A549 (cell line): Measurements from ENCODE around the gene MAN1A2. TPM values are rescaled to one million over a fixed set of nuclear protein-coding genes. Genes with fewer than 3 reads are reported as not detected.

Source experiments
- ATAC-seq, 2 experiments: fragments of 200-7000 bp in 1 of 2; fragments of >200 bp in 1 of 2; cut with Nextera tagmentation in 1 of 2; cut with Tn5 transposase in 1 of 2; 3 replicates each; pipeline versions ENCODE4 v1.8.0 to v1.9.1; 2018 to 2020; ENCODE audit warnings: mild to moderate bottlenecking in 1 of 2, moderate library complexity in 1 of 2
- CTCF ChIA-PET: fragments of 300-600 bp; sonication (Branson Sonifier 250); formaldehyde crosslinking; extraction: SDS; loops from one replicate; lab custom pipeline; 2021; ENCODE audit warnings: antibody characterized with exemption, inconsistent platforms; lab: Yijun Ruan, JAX
- POLR2A ChIA-PET: fragments of 350-600 bp; formaldehyde crosslinking; extraction: SDS; loops from one replicate; lab custom pipeline; 2021; ENCODE audit warnings: antibody characterized with exemption, inconsistent platforms; lab: Yijun Ruan, JAX
- DNase-seq, 2 experiments: peaks; one replicate each; pipeline versions ENCODE4 v3.0.0 to v3.0.0-alpha.2; 2011 to 2016; ENCODE audit warnings: low read depth in 1 of 2, low spot score in 1 of 2
- FAIRE-seq: peaks from 2 replicates; lab custom pipeline; 2011; peaks lifted over from hg19 to GRCh38; lab: Jason Lieb, UNC
- H3K27ac ChIP-seq, 2 experiments: fragments of >200 bp; sonication (Bioruptor Twin); formaldehyde crosslinking; 3 replicates each; pipeline ENCODE4 v1.5.1; 2016 to 2017
- H3K4me1 ChIP-seq: fragments of >200 bp; sonication (Bioruptor Twin); formaldehyde crosslinking; 3 replicates; pipeline ENCODE4 v1.6.1; 2016
- H3K4me2 ChIP-seq: fragments of >200 bp; sonication (Bioruptor Twin); formaldehyde crosslinking; 3 replicates; pipeline ENCODE4 v1.6.1; 2016
- H3K4me3 ChIP-seq: fragments of >200 bp; sonication (Bioruptor Twin); formaldehyde crosslinking; 3 replicates; pipeline ENCODE4 v1.5.1; 2016
- H3K9me3 ChIP-seq: fragments of >200 bp; sonication (Bioruptor Twin); formaldehyde crosslinking; 3 replicates; pipeline ENCODE4 v1.6.1; 2016
- EP300 ChIP-seq, 2 experiments: fragments of >200 bp; sonication (Bioruptor Twin); formaldehyde crosslinking; IDR thresholded peaks; 2 replicates in 1 of 2; 3 replicates in 1 of 2; pipeline ENCODE4 v1.6.1; 2016 to 2017
- FOSB ChIP-seq: fragments of 250-450 bp; sonication (Bioruptor Pico); IDR thresholded peaks from 2 replicates; pipeline ENCODE4 v1.5.0; 2020; ENCODE audit warnings: mild to moderate bottlenecking, moderate library complexity
- HDAC2 ChIP-seq: fragments of 200-600 bp; sonication (generic); IDR thresholded peaks from 2 replicates; pipeline ENCODE4 v1.6.1; 2016
- HEYL ChIP-seq: fragments of 250-450 bp; sonication (Bioruptor Pico); IDR thresholded peaks from 2 replicates; pipeline ENCODE4 v1.8.0; 2021; ENCODE audit warnings: mild to moderate bottlenecking, moderate library complexity
- HOXB13 ChIP-seq: fragments of 250-450 bp; sonication (Bioruptor Pico); IDR thresholded peaks from 2 replicates; pipeline ENCODE4 v1.5.0; 2020; ENCODE audit warnings: low read depth, mild to moderate bottlenecking, moderate library complexity
- JUN ChIP-seq, 2 experiments: fragments of >200 bp; sonication (Bioruptor Twin); formaldehyde crosslinking; IDR thresholded peaks; 2 replicates in 1 of 2; 3 replicates in 1 of 2; pipeline ENCODE4 v1.6.1; 2016 to 2017
- JUNB ChIP-seq: fragments of >200 bp; sonication (Bioruptor Twin); formaldehyde crosslinking; IDR thresholded peaks from 2 replicates; pipeline ENCODE4 v1.6.1; 2016
- MAFK ChIP-seq: fragments of 450-650 bp; IDR thresholded peaks from 2 replicates; pipeline ENCODE4 v1.6.1; 2014; ENCODE audit not compliant: partially characterized antibody
- MAZ ChIP-seq: fragments of 150-350 bp; IDR thresholded peaks from 2 replicates; pipeline ENCODE4 v1.6.1; 2014; ENCODE audit warnings: antibody characterized with exemption, low read depth, low read length, borderline replicate concordance
- NFE2L2 ChIP-seq: fragments of 150-350 bp; conservative IDR thresholded peaks from 2 replicates; pipeline ENCODE4 v1.6.1; 2014; ENCODE audit warnings: low read length
- PHF8 ChIP-seq: fragments of 200-600 bp; sonication (generic); IDR thresholded peaks from 2 replicates; pipeline ENCODE4 v1.6.1; 2016; ENCODE audit warnings: low read depth, mild to moderate bottlenecking, antibody characterized with exemption, moderate library complexity, borderline replicate concordance
- RAD21 ChIP-seq, 2 experiments: fragments of >200 bp in 1 of 2; sonication (Bioruptor Twin) in 1 of 2; formaldehyde crosslinking in 1 of 2; IDR thresholded peaks in 1 of 2; conservative IDR thresholded peaks in 1 of 2; 2 replicates in 1 of 2; 3 replicates in 1 of 2; pipeline ENCODE4 v1.6.1; 2012 to 2018; ENCODE audit warnings: inconsistent platforms in 1 of 2
- RNF2 ChIP-seq: fragments of 200-600 bp; sonication (generic); IDR thresholded peaks from 2 replicates; pipeline ENCODE4 v1.6.1; 2016; ENCODE audit warnings: low read depth, mild to moderate bottlenecking, antibody characterized with exemption, moderate library complexity, borderline replicate concordance
- TFCP2L1 ChIP-seq: fragments of 250-450 bp; sonication (Bioruptor Pico); IDR thresholded peaks from 2 replicates; pipeline ENCODE4 v1.5.0; 2021; ENCODE audit warnings: mild to moderate bottlenecking
- WGBS: methylation state at CpG from one replicate; pipeline ENCODE4 v1.1.6; 2017; ENCODE audit errors: missing lambda C conversion rate; 5-methylcytosine and 5-hydroxymethylcytosine counted together
- polyA plus RNA-seq, 4 experiments: library from polyadenylated mRNA; depleted of rRNA in 3 of 4; stranded (reverse); fragments of >200 nt; fragmentation: RNase III in 1 of 4; extraction: RNeasy Plus Mini Kit Qiagen cat#74134 plus additional on column Dnase treatment in 1 of 4; gene quantifications; 2 replicates in 3 of 4; 3 replicates in 1 of 4; pipeline ENCODE4 v1.2.3, GENCODE V29; 2011 to 2017
- TF ChIP-seq, protein P1 (sequence below): IDR thresholded peaks from 2 replicates; pipeline ENCODE4 v1.6.1; 2012
- TF ChIP-seq, protein P2 (sequence below): fragments of 150-350 bp; IDR thresholded peaks from 2 replicates; pipeline ENCODE4 v1.6.1; 2014; ENCODE audit warnings: low read depth, mild to moderate bottlenecking, low read length
- TF ChIP-seq, protein P3 (sequence below): fragments of 250-450 bp; sonication (Bioruptor Pico); IDR thresholded peaks from 2 replicates; pipeline ENCODE4 v1.5.0; 2020; ENCODE audit warnings: low read depth, mild to moderate bottlenecking, moderate library complexity
- TF ChIP-seq, protein P4 (sequence below): IDR thresholded peaks from 2 replicates; pipeline ENCODE4 v1.6.1; 2012

The MAN1A2 gene
- polyA plus RNA-seq, 2 of the 4 experiments (the other 2 are of a cell fraction) = 10.2 to 18.7 TPM

DNA sequence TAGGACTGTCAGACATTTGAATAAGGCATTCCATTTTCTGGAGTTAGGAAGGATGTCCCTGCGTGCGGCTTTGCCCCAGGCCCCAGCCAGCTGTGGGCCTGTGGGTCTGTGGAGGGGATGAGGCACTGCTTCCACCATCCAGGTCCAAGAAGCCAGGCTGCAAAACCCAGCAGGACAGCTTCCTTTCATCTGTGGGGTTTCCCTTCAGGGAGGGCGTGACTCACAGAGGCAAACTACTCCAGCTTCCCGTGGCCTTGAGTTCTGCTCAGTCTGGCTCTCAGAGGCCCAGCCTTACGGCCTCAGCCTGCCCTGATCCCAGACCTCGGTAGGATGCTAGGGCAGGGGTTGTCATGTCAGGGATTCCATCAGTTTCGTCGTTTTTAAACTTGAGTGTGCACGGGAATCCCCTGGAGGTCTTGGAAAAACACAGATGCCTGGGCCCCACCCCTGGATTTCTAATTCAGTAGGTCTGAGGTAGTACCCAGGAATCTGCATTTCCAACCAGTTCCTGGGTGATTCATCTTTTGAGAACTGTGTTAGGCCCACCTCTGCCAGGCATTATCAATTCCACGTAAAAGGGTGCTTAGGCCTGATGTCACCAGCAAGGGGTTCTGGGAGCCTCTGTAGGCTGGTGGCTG, 206.3 kb downstream of the MAN1A2 start:
- TF ChIP-seq RNF2 (no peak), MAFK (no peak), JUNB (no peak)
- H3K4me1 ChIP-seq = no peaks in the 10 kb centered on the region
- POLR2A ChIA-PET = no interaction called here
- H3K27ac ChIP-seq = no peak overlapping the region
- H3K4me3 ChIP-seq = no peak overlapping the region
- ATAC-seq (no peak), DNase-seq (no peak), FAIRE-seq (no peak)
- H3K9me3 ChIP-seq = no peaks in the 10 kb centered on the region
- H3K4me2 ChIP-seq = no peak overlapping the region
- CTCF ChIA-PET = interaction anchor here (0.6 kb wide), 1 partner anchor 303 kb away, joined by 3 read pairs; no protein-coding TSS in a partner anchor
- WGBS = 92% methylated on average over 6 of the region's 10 CpGs

DNA sequence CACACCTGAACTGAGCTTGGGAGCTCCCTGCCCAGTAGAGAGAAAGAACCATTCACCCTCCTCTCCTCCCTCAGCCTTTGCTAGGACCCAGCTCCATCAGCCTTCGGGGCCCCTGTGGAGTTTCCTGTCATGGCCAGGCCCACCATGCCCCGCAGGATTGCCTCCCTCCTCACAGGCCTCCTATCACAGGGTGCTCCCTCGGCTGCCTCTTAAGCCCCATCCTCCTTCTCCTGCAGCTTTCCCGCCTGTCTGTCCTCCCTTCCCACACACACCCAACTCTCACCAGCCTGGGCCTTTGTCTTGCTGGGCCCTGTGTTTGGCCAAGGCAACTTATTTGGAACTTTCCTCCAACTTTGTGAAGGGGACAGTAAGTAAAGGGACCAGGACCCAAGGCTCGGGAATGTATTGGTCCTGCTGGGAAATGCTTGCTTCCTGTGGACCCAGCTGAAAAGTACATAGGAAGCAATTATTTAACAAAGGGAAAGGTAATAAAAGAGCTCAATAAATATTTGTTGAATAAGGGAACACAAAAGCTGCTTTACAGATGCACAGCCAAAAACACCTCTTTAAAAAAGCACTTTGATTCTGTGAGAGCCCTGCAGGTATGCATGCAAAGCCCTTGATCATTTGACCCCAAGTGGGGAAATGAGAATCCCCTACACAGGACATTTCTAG, 207.0 kb downstream of the MAN1A2 start:
- H3K4me3 ChIP-seq = no peak overlapping the region
- no peaks in the 10 kb centered on the region for H3K9me3 ChIP-seq
- no peak for ATAC-seq
- TF ChIP-seq JUN (IDR thresholded peaks at IDR 0.05) (no peak), PHF8 (no peak), MAFK (no peak), FOSB (no peak)
- TF ChIP-seq, protein P1, sequence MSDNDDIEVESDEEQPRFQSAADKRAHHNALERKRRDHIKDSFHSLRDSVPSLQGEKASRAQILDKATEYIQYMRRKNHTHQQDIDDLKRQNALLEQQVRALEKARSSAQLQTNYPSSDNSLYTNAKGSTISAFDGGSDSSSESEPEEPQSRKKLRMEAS = no peak
- H3K27ac ChIP-seq = no peak overlapping the region
- no peak for FAIRE-seq
- CTCF ChIA-PET = interaction anchor here (1.1 kb wide), 1 partner anchor 180 kb away, joined by 4 read pairs; no protein-coding TSS in a partner anchor
- no peak overlapping the region for H3K4me2 ChIP-seq
- POLR2A ChIA-PET = no interaction called here
- H3K4me1 ChIP-seq = no peaks in the 10 kb centered on the region
- DNase-seq = no peak
- 72% methylated on average over 5 of the region's 5 CpGs for WGBS

DNA sequence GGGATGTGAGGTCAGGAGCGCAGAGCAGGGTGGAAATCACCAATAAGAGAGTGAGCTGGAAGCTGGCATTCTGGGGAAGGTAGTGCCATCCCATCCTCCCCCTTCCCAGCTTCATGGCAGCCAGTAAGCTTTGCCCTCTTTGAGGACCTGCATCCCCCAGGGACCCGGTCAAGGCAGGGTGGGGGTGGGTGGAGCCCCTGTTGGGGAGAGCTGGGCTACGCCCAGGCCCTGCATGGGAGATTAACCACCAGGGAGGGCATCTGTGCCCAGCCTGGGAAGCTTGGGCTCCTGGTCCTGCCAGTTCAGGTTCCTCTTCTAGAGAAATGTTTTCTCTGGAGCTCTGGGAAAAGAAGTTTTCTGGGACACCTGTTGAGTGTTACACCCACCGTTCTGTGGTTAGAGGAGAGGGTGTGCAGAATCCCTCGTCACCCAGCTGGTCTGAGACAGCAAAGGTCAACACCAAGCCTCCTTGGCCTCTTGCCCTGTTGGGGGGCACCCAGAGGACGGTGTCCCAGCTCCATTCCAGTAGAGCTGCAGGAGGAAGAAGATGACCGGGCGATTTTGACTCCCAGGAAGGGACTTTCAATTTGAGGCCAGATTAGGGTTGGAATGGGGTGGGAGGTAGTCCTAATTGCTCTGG, 208.5 kb downstream of the MAN1A2 start:
- 70% methylated on average over 3 of the region's 8 CpGs for WGBS
- CTCF ChIA-PET = interaction anchor here (1.0 to 1.1 kb wide), 2 partner anchors 11 to 320 kb away, joined by 3 read pairs; no protein-coding TSS in a partner anchor
- no peaks in the 10 kb centered on the region for H3K9me3 ChIP-seq

More for the DNA sequence above, 208.5 kb downstream of the MAN1A2 start:
- ATAC-seq (no peak), DNase-seq (no peak)
- no peak for TF ChIP-seq TFCP2L1 (CRISPR knock-in tag)
- TF ChIP-seq JUN (IDR thresholded peaks at IDR 0.05) = no peak
- no peak for TF ChIP-seq NFE2L2
- TF ChIP-seq RNF2 = no peak
- TF ChIP-seq HOXB13 = no peak
- no peak for TF ChIP-seq MAZ
- no peak for TF ChIP-seq HEYL (CRISPR knock-in tag)
- TF ChIP-seq, protein P2, sequence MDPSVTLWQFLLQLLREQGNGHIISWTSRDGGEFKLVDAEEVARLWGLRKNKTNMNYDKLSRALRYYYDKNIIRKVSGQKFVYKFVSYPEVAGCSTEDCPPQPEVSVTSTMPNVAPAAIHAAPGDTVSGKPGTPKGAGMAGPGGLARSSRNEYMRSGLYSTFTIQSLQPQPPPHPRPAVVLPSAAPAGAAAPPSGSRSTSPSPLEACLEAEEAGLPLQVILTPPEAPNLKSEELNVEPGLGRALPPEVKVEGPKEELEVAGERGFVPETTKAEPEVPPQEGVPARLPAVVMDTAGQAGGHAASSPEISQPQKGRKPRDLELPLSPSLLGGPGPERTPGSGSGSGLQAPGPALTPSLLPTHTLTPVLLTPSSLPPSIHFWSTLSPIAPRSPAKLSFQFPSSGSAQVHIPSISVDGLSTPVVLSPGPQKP = no peak
- no peak for TF ChIP-seq EP300 (IDR thresholded peaks at IDR 0.05)
- no peak for TF ChIP-seq HDAC2
- TF ChIP-seq, protein P3, sequence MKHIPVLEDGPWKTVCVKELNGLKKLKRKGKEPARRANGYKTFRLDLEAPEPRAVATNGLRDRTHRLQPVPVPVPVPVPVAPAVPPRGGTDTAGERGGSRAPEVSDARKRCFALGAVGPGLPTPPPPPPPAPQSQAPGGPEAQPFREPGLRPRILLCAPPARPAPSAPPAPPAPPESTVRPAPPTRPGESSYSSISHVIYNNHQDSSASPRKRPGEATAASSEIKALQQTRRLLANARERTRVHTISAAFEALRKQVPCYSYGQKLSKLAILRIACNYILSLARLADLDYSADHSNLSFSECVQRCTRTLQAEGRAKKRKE (CRISPR knock-in tag) = no peak
- TF ChIP-seq, protein P4, sequence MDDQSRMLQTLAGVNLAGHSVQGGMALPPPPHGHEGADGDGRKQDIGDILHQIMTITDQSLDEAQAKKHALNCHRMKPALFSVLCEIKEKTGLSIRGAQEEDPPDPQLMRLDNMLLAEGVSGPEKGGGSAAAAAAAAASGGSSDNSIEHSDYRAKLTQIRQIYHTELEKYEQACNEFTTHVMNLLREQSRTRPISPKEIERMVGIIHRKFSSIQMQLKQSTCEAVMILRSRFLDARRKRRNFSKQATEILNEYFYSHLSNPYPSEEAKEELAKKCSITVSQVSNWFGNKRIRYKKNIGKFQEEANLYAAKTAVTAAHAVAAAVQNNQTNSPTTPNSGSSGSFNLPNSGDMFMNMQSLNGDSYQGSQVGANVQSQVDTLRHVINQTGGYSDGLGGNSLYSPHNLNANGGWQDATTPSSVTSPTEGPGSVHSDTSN = no peak
- TF ChIP-seq FOSB = no peak
- no peak for TF ChIP-seq RAD21 (conservative IDR thresholded peaks at IDR 0.05 in 1 of 2, IDR thresholded peaks at IDR 0.05 in 1 of 2)
- TF ChIP-seq, all 56 proteins: peak for 0
- Histone ChIP-seq H3K4me3 (no peak overlapping the region), H3K4me2 (no peak overlapping the region), H3K4me1 (no peaks in the 10 kb centered on the region), H3K27ac (no peak overlapping the region)
- FAIRE-seq = no peak
- POLR2A ChIA-PET = no interaction called here
